H1 (cell line): ENCODE results near the gene SNX7. TPM values are rescaled to one million over a fixed set of nuclear protein-coding genes. Genes with fewer than 3 reads are reported as not detected.

Experiments used
- CTCF ChIA-PET: fragments of 300-600 bp; sonication (Branson Sonifier 250); formaldehyde crosslinking; loops from one replicate; lab custom pipeline; 2021; ENCODE audit not compliant: partially characterized antibody; lab: Charles Lee
- POLR2A ChIA-PET: fragments of 300-600 bp; sonication (Branson Sonifier 250); formaldehyde crosslinking; loops from one replicate; lab custom pipeline; 2021; ENCODE audit warnings: inconsistent platforms; ENCODE audit not compliant: partially characterized antibody; lab: Charles Lee
- DNase-seq, 2 experiments: peaks; one replicate each; pipeline versions ENCODE4 v3.0.0 to v3.0.0-alpha.2; 2010 to 2022; ENCODE audit warnings: low spot score in 2 of 2, low read depth in 1 of 2, mixed read lengths in 1 of 2
- FAIRE-seq: peaks from 2 replicates; lab custom pipeline; 2011; peaks lifted over from hg19 to GRCh38; lab: Jason Lieb, UNC
- H2AFZ ChIP-seq: 2 replicates; pipeline ENCODE4 v1.8.1; 2012; ENCODE audit warnings: low read length, inconsistent platforms
- H2AK5ac ChIP-seq: 2 replicates; pipeline ENCODE4 v1.6.1; 2013; ENCODE audit warnings: low read depth, low read length
- H2BK120ac ChIP-seq: replicated peaks from 2 replicates; pipeline ENCODE3; 2013; ENCODE audit warnings: low read depth, low read length, inconsistent platforms
- H2BK12ac ChIP-seq: 2 replicates; pipeline ENCODE4 v1.6.1; 2013; ENCODE audit warnings: low read depth, low read length
- H2BK15ac ChIP-seq: 2 replicates; pipeline ENCODE4 v1.6.1; 2013; ENCODE audit warnings: low read length
- H2BK20ac ChIP-seq: 2 replicates; pipeline ENCODE4 v1.6.1; 2013; ENCODE audit warnings: low read length
- H2BK5ac ChIP-seq: 2 replicates; pipeline ENCODE4 v1.6.1; 2013; ENCODE audit warnings: low read depth, low read length
- H3K14ac ChIP-seq: 2 replicates; pipeline ENCODE4 v1.6.1; 2013; ENCODE audit warnings: inconsistent platforms; ENCODE audit not compliant: insufficient read length
- H3K18ac ChIP-seq: 2 replicates; pipeline ENCODE4 v1.6.1; 2013; ENCODE audit warnings: low read length; ENCODE audit errors: extremely low read depth
- H3K23ac ChIP-seq: 2 replicates; pipeline ENCODE4 v1.6.1; 2013; ENCODE audit warnings: inconsistent platforms; ENCODE audit not compliant: insufficient read length
- H3K23me2 ChIP-seq: 2 replicates; pipeline ENCODE4 v1.6.1; 2013; ENCODE audit warnings: low read depth, low read length
- H3K27ac ChIP-seq: 2 replicates; pipeline ENCODE4 v1.6.1; 2011; ENCODE audit warnings: low read depth, low read length, inconsistent platforms
- H3K27me3 ChIP-seq, 4 experiments: replicated peaks in 1 of 4; 1 replicate in 1 of 4; 2 replicates in 3 of 4; pipeline versions ENCODE4 v1.6.1 to v1.8.1; 2011 to 2013; ENCODE audit warnings: low read length in 3 of 4, mild to moderate bottlenecking in 3 of 4, inconsistent platforms in 2 of 4, mixed read lengths in 2 of 4, moderate library complexity in 1 of 4; ENCODE audit not compliant: control insufficient read depth in 3 of 4, insufficient read depth in 3 of 4; ENCODE audit errors: extremely low read depth in 1 of 4
- H3K36me3 ChIP-seq, 4 experiments: 2 replicates each; pipeline versions ENCODE4 v1.6.1 to v1.8.1; 2011 to 2013; ENCODE audit warnings: mild to moderate bottlenecking in 4 of 4, low read length in 3 of 4, moderate library complexity in 2 of 4, control low read depth in 1 of 4, inconsistent platforms in 1 of 4; ENCODE audit not compliant: insufficient read depth in 4 of 4, control insufficient read depth in 2 of 4
- H3K4ac ChIP-seq: replicated peaks from 2 replicates; pipeline ENCODE3; 2013; ENCODE audit warnings: low read length, low read depth, mixed read lengths, inconsistent platforms; ENCODE audit not compliant: insufficient read length
- H3K4me1 ChIP-seq, 4 experiments: replicated peaks in 1 of 4; 1 replicate in 1 of 4; 2 replicates in 3 of 4; pipeline versions ENCODE4 v1.6.1 to v1.8.1; 2011 to 2013; ENCODE audit warnings: low read length in 3 of 4, inconsistent platforms in 2 of 4, mixed read lengths in 1 of 4; ENCODE audit not compliant: insufficient read depth in 4 of 4, control insufficient read depth in 3 of 4
- H3K4me2 ChIP-seq, 2 experiments: 2 replicates each; pipeline versions ENCODE4 v1.6.1 to v1.8.1; 2011 to 2013; ENCODE audit warnings: low read depth in 2 of 2, low read length in 2 of 2, control low read depth in 1 of 2, inconsistent platforms in 1 of 2, mild to moderate bottlenecking in 1 of 2; ENCODE audit not compliant: insufficient read depth in 1 of 2
- H3K4me3 ChIP-seq, 4 experiments: fragments of 200-600, 300-600 bp in 1 of 4; sonication (generic), shearing (Covaris generic), sonication (Bioruptor Twin) in 1 of 4; 2 replicates each; pipeline versions ENCODE4 v1.5.1 to v1.8.1; 2011 to 2016; ENCODE audit warnings: low read length in 4 of 4, low read depth in 3 of 4, control low read depth in 2 of 4, inconsistent platforms in 2 of 4, mild to moderate bottlenecking in 2 of 4, mixed read lengths in 1 of 4, moderate library complexity in 1 of 4; ENCODE audit not compliant: insufficient read depth in 2 of 4; ENCODE audit errors: extremely low read depth in 1 of 4
- H3K56ac ChIP-seq: replicated peaks from 2 replicates; pipeline ENCODE3; 2013; ENCODE audit warnings: low read depth, mild to moderate bottlenecking, mixed read lengths, low read length, inconsistent platforms; ENCODE audit not compliant: insufficient read length
- H3K79me1 ChIP-seq: 2 replicates; pipeline ENCODE4 v1.6.1; 2013; ENCODE audit warnings: low read depth, low read length, control low read depth
- H3K79me2 ChIP-seq, 2 experiments: 2 replicates each; pipeline versions ENCODE4 v1.6.1 to v1.8.1; 2012 to 2013; ENCODE audit warnings: low read length in 2 of 2, mild to moderate bottlenecking in 2 of 2, inconsistent platforms in 1 of 2; ENCODE audit not compliant: insufficient read depth in 2 of 2, control insufficient read depth in 1 of 2
- H3K9ac ChIP-seq, 4 experiments: replicated peaks in 1 of 4; 1 replicate in 1 of 4; 2 replicates in 3 of 4; pipeline versions ENCODE4 v1.6.1 to v1.8.1; 2011 to 2013; ENCODE audit warnings: low read depth in 3 of 4, low read length in 3 of 4, control low read depth in 2 of 4, mild to moderate bottlenecking in 2 of 4, moderate library complexity in 2 of 4, inconsistent platforms in 1 of 4; ENCODE audit errors: extremely low read depth in 1 of 4
- H3K9me3 ChIP-seq, 2 experiments: 2 replicates each; pipeline versions ENCODE4 v1.6.1 to v1.8.1; 2012 to 2013; ENCODE audit warnings: mild to moderate bottlenecking in 2 of 2, moderate library complexity in 2 of 2, control low read depth in 1 of 2, inconsistent platforms in 1 of 2, low read depth in 1 of 2, low read length in 1 of 2, mixed read lengths in 1 of 2; ENCODE audit not compliant: insufficient read depth in 2 of 2
- H4K20me1 ChIP-seq, 2 experiments: replicated peaks in 1 of 2; 2 replicates each; pipeline versions ENCODE3 to v1.8.1; 2011 to 2013; ENCODE audit warnings: inconsistent platforms in 2 of 2, low read length in 2 of 2, mild to moderate bottlenecking in 1 of 2; ENCODE audit not compliant: insufficient read depth in 2 of 2, control insufficient read depth in 1 of 2
- H4K5ac ChIP-seq: 2 replicates; pipeline ENCODE4 v1.6.1; 2013; ENCODE audit warnings: low read length, low read depth, mixed read lengths, inconsistent platforms; ENCODE audit not compliant: insufficient read length
- H4K8ac ChIP-seq: 2 replicates; pipeline ENCODE4 v1.8.0; 2013; ENCODE audit warnings: mild to moderate bottlenecking, moderate library complexity, low read length, inconsistent platforms; ENCODE audit not compliant: insufficient read depth; ENCODE audit errors: extremely low read depth
- H4K91ac ChIP-seq: replicated peaks from 2 replicates; pipeline ENCODE3; 2013; ENCODE audit warnings: low read length, mixed read lengths, inconsistent platforms; ENCODE audit not compliant: insufficient read length
- ASH2L ChIP-seq: fragments of 200-600, 300-600 bp; sonication (generic); IDR thresholded peaks from one replicate; pipeline ENCODE4 v1.7.1; 2017; ENCODE audit warnings: low read length
- ATF3 ChIP-seq: IDR thresholded peaks from 2 replicates; pipeline ENCODE4 v1.6.1; 2011; ENCODE audit warnings: low read depth, mild to moderate bottlenecking, low read length; ENCODE audit not compliant: insufficient read depth
- BCL11A ChIP-seq, 2 experiments: IDR thresholded peaks; one replicate each; pipeline ENCODE4 v1.6.1; 2011; ENCODE audit warnings: low read depth in 2 of 2, low read length in 2 of 2, mild to moderate bottlenecking in 2 of 2
- CBX5 ChIP-seq: fragments of 300-800, 300-1000 bp; sonication (generic); IDR thresholded peaks from 2 replicates; pipeline ENCODE4 v1.7.1; 2016; ENCODE audit warnings: antibody characterized with exemption, low read length, low read depth
- EGR1 ChIP-seq: IDR thresholded peaks from 2 replicates; pipeline ENCODE4 v1.6.1; 2011; ENCODE audit warnings: low read depth, low read length, borderline replicate concordance
- EZH2 ChIP-seq: fragments of 200-600 bp; sonication (generic); IDR thresholded peaks from 2 replicates; pipeline ENCODE4 v1.7.1; 2012; ENCODE audit warnings: low read depth, mild to moderate bottlenecking, moderate library complexity, low read length, inconsistent platforms; ENCODE audit not compliant: severe bottlenecking
- KDM5A ChIP-seq: fragments of 200-600 bp; IDR thresholded peaks from 2 replicates; pipeline ENCODE4 v1.7.1; 2012; ENCODE audit warnings: mild to moderate bottlenecking, low read length, inconsistent platforms, mixed read lengths
- RAD21 ChIP-seq, 2 experiments: IDR thresholded peaks in 1 of 2; conservative IDR thresholded peaks in 1 of 2; 2 replicates each; pipeline ENCODE4 v1.6.1; 2011; ENCODE audit warnings: low read depth in 2 of 2, low read length in 2 of 2, improper control_type of control experiment in 1 of 2, inconsistent platforms in 1 of 2, mild to moderate bottlenecking in 1 of 2, moderate library complexity in 1 of 2
- TAF7 ChIP-seq: optimal IDR thresholded peaks from 2 replicates; pipeline ENCODE3; 2011; ENCODE audit warnings: low read depth, mild to moderate bottlenecking, inconsistent platforms, low read length, moderate library complexity, borderline replicate concordance
- TCF12 ChIP-seq: IDR thresholded peaks from 2 replicates; pipeline ENCODE4 v1.6.1; 2011; ENCODE audit warnings: low read depth, mild to moderate bottlenecking, low read length
- WGBS, 2 experiments: shearing (Covaris generic) in 1 of 2; methylation state at CpG; one replicate each; pipeline versions ENCODE4 v1.1.6 to v1.1.7; 2013 to 2015; ENCODE audit warnings: low lambda C conversion rate in 2 of 2, mixed read lengths in 2 of 2, inconsistent platforms in 1 of 2, low coverage in 1 of 2, missing lambda C conversion rate in 1 of 2; ENCODE audit not compliant: insufficient replicate concordance in 2 of 2, insufficient coverage in 1 of 2, insufficient read length in 1 of 2; ENCODE audit errors: extremely low coverage in 1 of 2, missing lambda C conversion rate in 1 of 2; 5-methylcytosine and 5-hydroxymethylcytosine counted together
- polyA plus RNA-seq, 7 experiments: library from polyadenylated mRNA; depleted of rRNA in 3 of 7; stranded (reverse) in 5 of 7; unstranded in 2 of 7; fragments of >200 nt in 5 of 7; fragments of 200-250 nt in 2 of 7; gene quantifications; 1 replicate in 5 of 7; 2 replicates in 1 of 7; 4 replicates in 1 of 7; pipeline versions ENCODE4 v1.2.1 to v1.2.3, GENCODE V29; 2011 to 2013; ENCODE audit warnings: missing spikeins in 2 of 7, mixed read lengths in 2 of 7
- total RNA-seq: library from RNA; stranded (reverse); fragmentation: NEBNext Ultra II Directional; extraction: Animal tissue kit (Norgen Biotek cat#: 25700); gene quantifications from 2 replicates; pipeline ENCODE4 v1.2.1, GENCODE V29; 2021

The SNX7 gene
- total and polyA plus RNA-seq, 2 of the 8 experiments (the other 6 are each of a cell fraction or from before 2014, with no cell fraction given) = 9.2 to 23.8 TPM

- Histone ChIP-seq H3K27me3 (no peaks in the 10 kb centered on the region), H3K23me2 (no peaks in the 10 kb centered on the region), H3K9me3 (no peaks in the 10 kb centered on the region), H4K20me1 (no peaks in the 10 kb centered on the region), H2AK5ac (no peak overlapping the region), H3K14ac (no peak overlapping the region), H2AFZ (no peak overlapping the region), H3K23ac (no peak overlapping the region), H4K5ac (no peak overlapping the region), H2BK120ac (no peak overlapping the region), H3K79me1 (peaks cover 3% of the 10 kb centered on the region), H3K36me3 (no peaks in the 10 kb centered on the region), H3K27ac (no peak overlapping the region), H2BK20ac (no peak overlapping the region), H2BK12ac (no peak overlapping the region), H3K4me2 (no peak overlapping the region), H3K79me2 (peaks cover 0 to 5% of the 10 kb centered on the region in 2 experiments; a peak in 2 of 4 replicates), H3K9ac (no peak overlapping the region), H2BK15ac (no peak overlapping the region), H4K91ac (no peak overlapping the region), H2BK5ac (no peak overlapping the region), H3K4me3 (no peak overlapping the region), H3K18ac (no peak overlapping the region), H4K8ac (no peak overlapping the region), H3K4ac (no peak overlapping the region), H3K4me1 (no peaks in the 10 kb centered on the region), H3K56ac (no peak overlapping the region)
- DNase-seq (no peak), FAIRE-seq (no peak)
- ChIA-PET CTCF (interaction anchor here (1.0 to 1.4 kb wide), 2 partner anchors 7 to 14 kb away, joined by 3 to 5 read pairs; no protein-coding TSS in a partner anchor), POLR2A (interaction anchor here (0.6 to 1.2 kb wide), 2 partner anchors 7 to 989 kb away, joined by 3 to 4 read pairs; no protein-coding TSS in a partner anchor)
- WGBS, 2 experiments = 95% methylated on average over 2 of the region's 2 CpGs; no CpG with 5 or more reads in 1 of the 2 experiments
- no peak for TF ChIP-seq TCF12
- TF ChIP-seq CBX5 = no peak
- TF ChIP-seq BCL11A (IDR thresholded peaks at IDR 0.05; ENCODE audit: low read depth in 2 of 2, low read length in 2 of 2) = no peak
- TF ChIP-seq RAD21 (IDR thresholded peaks at IDR 0.05 in 1 of 2, conservative IDR thresholded peaks at IDR 0.05 in 1 of 2; ENCODE audit: low read depth in 2 of 2, low read length in 2 of 2) = no peak
- no peak for TF ChIP-seq KDM5A
- no peak for TF ChIP-seq ASH2L
- no peak for TF ChIP-seq EGR1
- no peak for TF ChIP-seq TAF7
- TF ChIP-seq EZH2 = no peak
- TF ChIP-seq ATF3 = no peak
Measured at GRCh38 chr1:98669355-98670296, 8.1 kb downstream of the SNX7 start.
